ENCODE data around the gene TEAD3. TPM values are rescaled to one million over a fixed set of nuclear protein-coding genes. Genes with fewer than 3 reads are reported as not detected.

TEAD3 gene
- total and polyA plus RNA-seq, 2 experiments from 2014 or later = 15.0 to 26.5 TPM

DNA sequence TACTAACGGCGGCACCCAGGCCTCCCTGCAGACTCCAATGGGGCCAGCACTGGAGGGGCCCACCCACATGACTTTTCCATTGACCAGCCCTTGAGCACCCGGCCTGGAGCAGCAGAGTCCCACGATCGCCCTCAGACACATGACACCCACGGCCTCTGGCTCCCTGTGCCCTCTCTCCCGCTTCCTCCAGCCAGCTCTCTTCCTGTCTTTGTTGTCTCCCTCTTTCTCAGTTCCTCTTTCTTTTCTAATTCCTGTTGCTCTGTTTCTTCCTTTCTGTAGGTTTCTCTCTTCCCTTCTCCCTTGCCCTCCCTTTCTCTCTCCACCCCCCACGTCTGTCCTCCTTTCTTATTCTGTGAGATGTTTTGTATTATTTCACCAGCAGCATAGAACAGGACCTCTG, 70.8 kb downstream of the TEAD3 start:
- Histone ChIP-seq H3K36me3 (ENCODE audit: insufficient read depth) (peaks cover 3% of the 10 kb centered on the region; the same call in 1 of the 2 replicates), H3K9me2 (ENCODE audit: insufficient read depth) (no peaks in the 10 kb centered on the region), H3K27me3 (ENCODE audit: insufficient read depth) (no peaks in the 10 kb centered on the region), H4K20me1 (replicated peaks; ENCODE audit: insufficient read depth) (no peaks in the 10 kb centered on the region), H2AFZ (no peak overlapping the region), H3K4me2 (no peak overlapping the region), H3K27ac (ENCODE audit: low read depth) (no peak overlapping the region), H3F3A (replicated peaks; ENCODE audit: low read depth) (no peaks in the 10 kb centered on the region), H3K4me3 (no peak overlapping the region), H3K4me1 (ENCODE audit: insufficient read depth) (peaks cover 15% of the 10 kb centered on the region), H3K79me2 (replicated peaks; ENCODE audit: insufficient read depth) (no peaks in the 10 kb centered on the region)
- H3K27ac Mint-ChIP-seq = peak overlapping the region; percentile 53; the same call in 1 of the 2 replicates
- peaks cover 23% of the 10 kb centered on the region for H3K9me3 Mint-ChIP-seq
- H3K27me3 Mint-ChIP-seq (ENCODE audit: insufficient read depth, low read depth, poor library complexity) = no peaks in the 10 kb centered on the region
- no peak overlapping the region for H3K4me3 Mint-ChIP-seq
- DNase-seq (ENCODE audit: low spot score) (no peak), ATAC-seq (no peak)
- H3K36me3 Mint-ChIP-seq (ENCODE audit: low read depth) = peaks cover 27% of the 10 kb centered on the region
- peaks cover 27% of the 10 kb centered on the region for H3K4me1 Mint-ChIP-seq
- TF ChIP-seq, protein P1, sequence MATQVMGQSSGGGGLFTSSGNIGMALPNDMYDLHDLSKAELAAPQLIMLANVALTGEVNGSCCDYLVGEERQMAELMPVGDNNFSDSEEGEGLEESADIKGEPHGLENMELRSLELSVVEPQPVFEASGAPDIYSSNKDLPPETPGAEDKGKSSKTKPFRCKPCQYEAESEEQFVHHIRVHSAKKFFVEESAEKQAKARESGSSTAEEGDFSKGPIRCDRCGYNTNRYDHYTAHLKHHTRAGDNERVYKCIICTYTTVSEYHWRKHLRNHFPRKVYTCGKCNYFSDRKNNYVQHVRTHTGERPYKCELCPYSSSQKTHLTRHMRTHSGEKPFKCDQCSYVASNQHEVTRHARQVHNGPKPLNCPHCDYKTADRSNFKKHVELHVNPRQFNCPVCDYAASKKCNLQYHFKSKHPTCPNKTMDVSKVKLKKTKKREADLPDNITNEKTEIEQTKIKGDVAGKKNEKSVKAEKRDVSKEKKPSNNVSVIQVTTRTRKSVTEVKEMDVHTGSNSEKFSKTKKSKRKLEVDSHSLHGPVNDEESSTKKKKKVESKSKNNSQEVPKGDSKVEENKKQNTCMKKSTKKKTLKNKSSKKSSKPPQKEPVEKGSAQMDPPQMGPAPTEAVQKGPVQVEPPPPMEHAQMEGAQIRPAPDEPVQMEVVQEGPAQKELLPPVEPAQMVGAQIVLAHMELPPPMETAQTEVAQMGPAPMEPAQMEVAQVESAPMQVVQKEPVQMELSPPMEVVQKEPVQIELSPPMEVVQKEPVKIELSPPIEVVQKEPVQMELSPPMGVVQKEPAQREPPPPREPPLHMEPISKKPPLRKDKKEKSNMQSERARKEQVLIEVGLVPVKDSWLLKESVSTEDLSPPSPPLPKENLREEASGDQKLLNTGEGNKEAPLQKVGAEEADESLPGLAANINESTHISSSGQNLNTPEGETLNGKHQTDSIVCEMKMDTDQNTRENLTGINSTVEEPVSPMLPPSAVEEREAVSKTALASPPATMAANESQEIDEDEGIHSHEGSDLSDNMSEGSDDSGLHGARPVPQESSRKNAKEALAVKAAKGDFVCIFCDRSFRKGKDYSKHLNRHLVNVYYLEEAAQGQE (IDR thresholded peaks at IDR 0.05; ENCODE audit: unreplicated experiment) = no peak
- TF ChIP-seq, protein P2, sequence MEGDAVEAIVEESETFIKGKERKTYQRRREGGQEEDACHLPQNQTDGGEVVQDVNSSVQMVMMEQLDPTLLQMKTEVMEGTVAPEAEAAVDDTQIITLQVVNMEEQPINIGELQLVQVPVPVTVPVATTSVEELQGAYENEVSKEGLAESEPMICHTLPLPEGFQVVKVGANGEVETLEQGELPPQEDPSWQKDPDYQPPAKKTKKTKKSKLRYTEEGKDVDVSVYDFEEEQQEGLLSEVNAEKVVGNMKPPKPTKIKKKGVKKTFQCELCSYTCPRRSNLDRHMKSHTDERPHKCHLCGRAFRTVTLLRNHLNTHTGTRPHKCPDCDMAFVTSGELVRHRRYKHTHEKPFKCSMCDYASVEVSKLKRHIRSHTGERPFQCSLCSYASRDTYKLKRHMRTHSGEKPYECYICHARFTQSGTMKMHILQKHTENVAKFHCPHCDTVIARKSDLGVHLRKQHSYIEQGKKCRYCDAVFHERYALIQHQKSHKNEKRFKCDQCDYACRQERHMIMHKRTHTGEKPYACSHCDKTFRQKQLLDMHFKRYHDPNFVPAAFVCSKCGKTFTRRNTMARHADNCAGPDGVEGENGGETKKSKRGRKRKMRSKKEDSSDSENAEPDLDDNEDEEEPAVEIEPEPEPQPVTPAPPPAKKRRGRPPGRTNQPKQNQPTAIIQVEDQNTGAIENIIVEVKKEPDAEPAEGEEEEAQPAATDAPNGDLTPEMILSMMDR (conservative IDR thresholded peaks at IDR 0.05; ENCODE audit: low read depth in 2 of 2) = no peak

DNA sequence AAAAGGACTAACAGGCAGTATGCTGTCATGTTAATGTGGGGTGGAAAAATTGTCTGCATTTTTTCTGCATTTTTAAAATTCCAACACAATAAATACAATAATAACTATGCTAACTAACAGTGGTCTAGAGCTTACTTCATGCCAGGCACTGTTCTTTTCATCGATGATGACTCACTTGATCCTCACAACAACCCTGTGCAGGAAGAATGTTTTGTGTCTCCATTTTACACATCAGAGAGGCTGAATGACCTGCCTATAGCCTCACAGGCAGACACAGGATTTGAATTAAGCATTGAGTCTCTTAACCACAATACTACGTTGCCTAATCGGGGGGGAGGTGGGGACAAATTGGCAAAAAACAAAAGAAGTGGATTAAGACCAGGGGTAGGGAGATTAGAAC, 71.6 kb downstream of the TEAD3 start:
- Histone ChIP-seq H3K9me2 (ENCODE audit: insufficient read depth) (no peaks in the 10 kb centered on the region), H3K4me1 (ENCODE audit: insufficient read depth) (peaks cover 15% of the 10 kb centered on the region), H3F3A (replicated peaks; ENCODE audit: low read depth) (no peaks in the 10 kb centered on the region), H3K4me3 (no peak overlapping the region), H3K36me3 (ENCODE audit: insufficient read depth) (peaks cover 3% of the 10 kb centered on the region; the same call in 1 of the 2 replicates), H3K79me2 (replicated peaks; ENCODE audit: insufficient read depth) (no peaks in the 10 kb centered on the region), H3K27me3 (ENCODE audit: insufficient read depth) (no peaks in the 10 kb centered on the region), H2AFZ (no peak overlapping the region), H4K20me1 (replicated peaks; ENCODE audit: insufficient read depth) (no peaks in the 10 kb centered on the region), H3K27ac (ENCODE audit: low read depth) (no peak overlapping the region), H3K4me2 (no peak overlapping the region)
- Mint-ChIP-seq H3K36me3 (ENCODE audit: low read depth) (peaks cover 26% of the 10 kb centered on the region), H3K9me3 (peaks cover 19% of the 10 kb centered on the region), H3K27ac (no peak overlapping the region), H3K4me1 (peaks cover 28% of the 10 kb centered on the region), H3K27me3 (ENCODE audit: insufficient read depth, low read depth, poor library complexity) (no peaks in the 10 kb centered on the region), H3K4me3 (no peak overlapping the region)
- DNase-seq (ENCODE audit: low spot score) = no peak
- ATAC-seq = no peak
- TF ChIP-seq JUNB (IDR thresholded peaks at IDR 0.05; ENCODE audit: unreplicated experiment) (no peak), POLR2AphosphoS5 (IDR thresholded peaks at IDR 0.05; ENCODE audit: low read depth) (no peak), ZNF331 (CRISPR knock-in tag; IDR thresholded peaks at IDR 0.05; ENCODE audit: low read depth) (no peak), EZH2 (IDR thresholded peaks at IDR 0.05; ENCODE audit: low read depth, unreplicated experiment) (no peak)
- TF ChIP-seq, protein P2 (conservative IDR thresholded peaks at IDR 0.05; ENCODE audit: low read depth in 2 of 2) = no peak
- TF ChIP-seq, protein P1 (IDR thresholded peaks at IDR 0.05; ENCODE audit: unreplicated experiment) = no peak

Measured in GM23338 (cell line).